Stimulated activated CD4-positive, alpha-beta T cell treated with anti-CD3 and anti-CD28 coated beads, Interleukin-12 subunit alpha, Interleukin-12 subunit beta, amount 100 ng/mL, for 48 hours (primary cell): ENCODE data around the gene GJB5.

ENCODE experiments used
- DNase-seq, 3 donors: peaks; one replicate each; pipeline ENCODE4 v3.0.0-alpha.2; 2020; ENCODE audit warnings: low read depth in 2 of 3, low spot score in 1 of 3

Gene GJB5

GRCh38 chr1:34794001-34794789, 39.3 kb downstream of the GJB5 start:
- DNase-seq, result no peak

DNA sequence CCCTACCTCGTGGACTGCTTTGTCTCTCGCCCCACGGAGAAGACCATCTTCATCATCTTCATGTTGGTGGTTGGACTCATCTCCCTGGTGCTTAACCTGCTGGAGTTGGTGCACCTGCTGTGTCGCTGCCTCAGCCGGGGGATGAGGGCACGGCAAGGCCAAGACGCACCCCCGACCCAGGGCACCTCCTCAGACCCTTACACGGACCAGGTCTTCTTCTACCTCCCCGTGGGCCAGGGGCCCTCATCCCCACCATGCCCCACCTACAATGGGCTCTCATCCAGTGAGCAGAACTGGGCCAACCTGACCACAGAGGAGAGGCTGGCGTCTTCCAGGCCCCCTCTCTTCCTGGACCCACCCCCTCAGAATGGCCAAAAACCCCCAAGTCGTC, 39.9 kb downstream of the GJB5 start:
- DNase-seq, result no peak

- DNase-seq, result no peak
These were observed 41.1 kb downstream of the GJB5 start for GRCh38 chr1:34795916-34796315.

DNA sequence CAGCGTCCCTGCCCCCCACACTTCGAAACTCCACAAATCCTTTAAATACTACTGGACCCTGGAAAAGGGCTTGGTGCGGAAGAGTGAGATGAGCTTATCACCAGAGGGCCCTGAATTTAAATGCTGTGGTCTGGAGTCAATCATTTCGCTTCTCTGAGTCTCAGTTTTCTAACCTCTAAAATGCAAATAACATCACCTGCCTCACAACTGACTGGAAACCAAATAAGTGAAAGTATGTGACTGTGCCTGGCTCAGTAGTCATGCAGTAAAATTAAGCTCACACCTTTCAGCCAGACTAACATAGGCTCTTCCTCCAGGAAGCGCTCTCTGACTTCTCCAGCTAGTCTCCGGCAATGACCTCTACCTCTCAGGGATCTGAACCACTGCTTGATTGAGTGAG, 42.1 kb downstream of the GJB5 start:
- no peak for DNase-seq

DNA sequence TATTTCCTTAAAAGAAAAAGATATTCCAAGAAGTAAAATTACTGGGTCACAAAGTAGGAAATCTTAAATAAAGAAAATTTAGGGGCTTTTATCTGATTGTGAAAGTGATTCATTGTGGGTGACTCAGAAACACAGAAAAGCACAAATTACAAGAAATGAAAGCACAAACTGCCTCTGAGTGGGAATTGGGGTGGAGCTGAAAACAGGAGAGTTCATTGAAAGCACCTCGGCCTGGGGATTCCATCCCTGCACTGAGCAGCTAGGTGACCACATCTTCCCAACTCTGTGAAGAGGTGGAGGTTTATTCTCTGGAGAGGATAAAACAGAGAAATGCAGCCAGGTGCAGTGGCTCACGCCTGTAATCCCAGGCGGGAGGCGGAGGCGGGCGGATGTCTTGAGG, 45.4 kb downstream of the GJB5 start:
- peak in 2 of 3 donors; percentile 12 to 26 for DNase-seq

- DNase-seq, result no peak
These were observed 48.9 kb downstream of the GJB5 start for GRCh38 chr1:34803770-34804169.

GRCh38 chr1:34806396-34806795, 51.5 kb downstream of the GJB5 start:
- no peak for DNase-seq
